Left lung (tissue), 10 donors: ENCODE results near the gene HDAC7. TPM values are rescaled to one million over a fixed set of nuclear protein-coding genes. Genes with fewer than 3 reads are reported as not detected.
"Not testable (repeated sequence)": the region's sequence is repeated elsewhere in the genome, so short reads cannot be mapped to it uniquely, and the experiment has no call there.

Experiments
- ATAC-seq: fragments of 200-7000 bp; cut with Tn5 transposase; one replicate; pipeline ENCODE4 v1.9.1; 2020; ENCODE audit warnings: moderate library complexity
- DNase-seq, 4 donors: peaks; one replicate each; pipeline ENCODE4 v3.0.0-alpha.2; 2013 to 2020
- H3K27ac ChIP-seq, 2 donors: fragments of 200-600 bp; sonication (generic) in 1 of 2; one replicate each; pipeline versions ENCODE4 v1.5.0 to v1.8.0; 2020 to 2021
- H3K27me3 ChIP-seq, 2 donors: fragments of 200-600 bp; sonication (generic) in 1 of 2; one replicate each; pipeline versions ENCODE4 v1.5.0 to v1.8.0; 2020 to 2021
- H3K36me3 ChIP-seq, 2 donors: fragments of 200-600 bp; sonication (generic) in 1 of 2; one replicate each; pipeline versions ENCODE4 v1.5.0 to v1.8.0; 2020 to 2021
- H3K4me1 ChIP-seq, 2 donors: fragments of 200-600 bp; one replicate each; pipeline ENCODE4 v1.8.0; 2021
- H3K4me3 ChIP-seq, 2 donors: fragments of 200-600 bp; sonication (generic) in 1 of 2; one replicate each; pipeline versions ENCODE4 v1.5.0 to v1.8.0; 2020 to 2021; ENCODE audit warnings: mild to moderate bottlenecking in 1 of 2
- H3K9me3 ChIP-seq, 2 donors: fragments of 200-600 bp; sonication (generic) in 1 of 2; one replicate each; pipeline versions ENCODE4 v1.5.0 to v1.8.0; 2020 to 2021
- CTCF ChIP-seq, 2 donors: fragments of 200-600 bp; sonication (generic) in 1 of 2; IDR thresholded peaks; one replicate each; pipeline versions ENCODE4 v1.5.0 to v1.8.0; 2021; ENCODE audit warnings: antibody characterized with exemption in 2 of 2
- intact Hi-C, 2 donors: fragments of 100-400 bp; cut with DNase I; formaldehyde crosslinking; loops; one replicate each; pipeline versions ENCODE4 v1.11.2 to v1.14.2; 2022
- polyA plus RNA-seq, 6 donors: library from polyadenylated mRNA; unstranded; fragments of 120-200 nt; gene quantifications; one replicate each; pipeline ENCODE4 v1.2.1, GENCODE V29; 2013; ENCODE audit not compliant: insufficient read length in 6 of 6
- total RNA-seq, 2 donors: library from RNA; stranded (reverse); fragmentation: NEBNext Ultra II Directional; extraction: Animal tissue kit (Norgen Biotek cat#: 25700); gene quantifications; one replicate each; pipeline ENCODE4 v1.2.1, GENCODE V29; 2021
- donor health status: DM: no; HTN: yes; CAD: no.
- donor health status: DM: no; HTN: no; CAD: no.

HDAC7 gene
- total and polyA plus RNA-seq, 8 donors = 69.1 to 115 (median 84.1) TPM

GRCh38 chr12:47843226-47843980 is 23.7 kb upstream of the HDAC7 start:
- Histone ChIP-seq H3K9me3 (no peaks in the 10 kb centered on the region), H3K36me3 (peaks cover 0 to 43% of the 10 kb centered on the region in 2 donors), H3K27me3 (no peaks in the 10 kb centered on the region), H3K4me3 (no peak overlapping the region), H3K27ac (no peak overlapping the region), H3K4me1 (peaks cover 0 to 10% of the 10 kb centered on the region in 2 donors)
- ATAC-seq = no peak
- TF ChIP-seq CTCF (IDR thresholded peaks at IDR 0.05) = no peak
- no peak for DNase-seq
- intact Hi-C loops = no loop called here

- H3K4me3 ChIP-seq, H3K27me3 ChIP-seq, H3K9me3 ChIP-seq, H3K27ac ChIP-seq, DNase-seq, intact Hi-C loops, ATAC-seq: not testable (repeated sequence)
- Histone ChIP-seq H3K4me1 (peaks cover 0 to 16% of the 10 kb centered on the region in 2 donors), H3K36me3 (peaks cover 0 to 42% of the 10 kb centered on the region in 2 donors)
These were observed 22.8 kb upstream of the HDAC7 start for GRCh38 chr12:47842543-47842942.

- TF ChIP-seq CTCF (IDR thresholded peaks at IDR 0.05) = no peak
- Histone ChIP-seq H3K27ac (no peak overlapping the region), H3K36me3 (peaks cover 0 to 37% of the 10 kb centered on the region in 2 donors), H3K27me3 (no peaks in the 10 kb centered on the region), H3K4me1 (peaks cover under 1 to 22% of the 10 kb centered on the region in 2 donors), H3K4me3 (no peak overlapping the region), H3K9me3 (no peaks in the 10 kb centered on the region)
- intact Hi-C loops = no loop called here
- ATAC-seq = no peak
- no peak for DNase-seq
These were observed 22.2 kb upstream of the HDAC7 start for GRCh38 chr12:47841910-47842309.

- ATAC-seq (no peak), DNase-seq (no peak)
- Histone ChIP-seq H3K9me3 (no peaks in the 10 kb centered on the region), H3K36me3 (peaks cover 0 to 34% of the 10 kb centered on the region in 2 donors), H3K4me1 (peaks cover 3 to 22% of the 10 kb centered on the region in 2 donors), H3K27ac (no peak overlapping the region), H3K27me3 (no peaks in the 10 kb centered on the region), H3K4me3 (no peak overlapping the region)
- TF ChIP-seq CTCF (IDR thresholded peaks at IDR 0.05) = no peak
- intact Hi-C loops = no loop called here
These were observed 21.8 kb upstream of the HDAC7 start for GRCh38 chr12:47841501-47841900.

- no peak overlapping the region for H3K27ac ChIP-seq
- H3K27me3 ChIP-seq = no peaks in the 10 kb centered on the region
- H3K4me1 ChIP-seq = peaks cover 5 to 22% of the 10 kb centered on the region in 2 donors
- TF ChIP-seq CTCF (IDR thresholded peaks at IDR 0.05) = no peak
- H3K9me3 ChIP-seq = no peaks in the 10 kb centered on the region
- H3K36me3 ChIP-seq = peaks cover 0 to 25% of the 10 kb centered on the region in 2 donors
- DNase-seq = no peak
- intact Hi-C loops = no loop called here
- no peak overlapping the region for H3K4me3 ChIP-seq
- ATAC-seq = no peak
These were observed 20.9 kb upstream of the HDAC7 start for GRCh38 chr12:47840571-47840970.
